Measurements from ENCODE around the gene NCDN. TPM values are rescaled to one million over a fixed set of nuclear protein-coding genes. Genes with fewer than 3 reads are reported as not detected.

Gene NCDN
- total and polyA plus RNA-seq, 2 donors (not counting 3 experiments of a cell fraction or from before 2014, with no cell fraction given) = 17.3 to 22.0 TPM

DNA sequence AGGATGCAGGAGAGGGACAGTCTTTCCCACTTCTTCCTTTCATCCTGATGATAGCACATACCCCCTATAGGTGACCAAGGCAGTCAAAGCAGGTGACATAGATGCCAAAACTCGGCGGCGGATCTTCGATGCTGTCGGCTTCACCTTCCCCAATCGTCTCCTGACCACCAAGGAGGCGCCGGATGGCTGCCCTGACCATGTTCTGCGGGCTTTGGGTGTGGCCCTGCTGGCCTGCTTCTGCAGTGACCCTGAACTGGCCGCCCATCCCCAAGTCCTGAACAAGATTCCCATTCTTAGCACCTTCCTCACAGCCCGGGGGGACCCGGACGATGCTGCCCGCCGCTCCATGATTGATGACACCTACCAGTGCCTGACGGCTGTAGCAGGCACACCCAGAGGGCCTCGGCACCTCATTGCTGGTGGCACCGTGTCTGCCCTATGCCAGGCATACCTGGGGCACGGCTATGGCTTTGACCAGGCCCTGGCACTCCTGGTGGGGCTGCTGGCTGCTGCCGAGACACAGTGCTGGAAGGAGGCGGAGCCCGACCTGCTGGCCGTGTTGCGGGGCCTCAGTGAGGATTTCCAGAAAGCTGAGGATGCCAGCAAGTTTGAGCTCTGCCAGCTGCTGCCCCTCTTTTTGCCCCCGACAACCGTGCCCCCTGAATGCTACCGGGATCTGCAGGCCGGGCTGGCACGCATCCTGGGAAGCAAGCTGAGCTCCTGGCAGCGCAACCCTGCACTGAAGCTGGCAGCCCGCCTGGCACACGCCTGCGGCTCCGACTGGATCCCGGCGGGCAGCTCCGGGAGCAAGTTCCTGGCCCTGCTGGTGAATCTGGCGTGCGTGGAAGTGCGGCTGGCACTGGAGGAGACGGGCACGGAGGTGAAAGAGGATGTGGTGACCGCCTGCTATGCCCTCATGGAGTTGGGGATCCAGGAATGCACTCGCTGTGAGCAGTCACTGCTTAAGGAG is 2.9 kb downstream of the NCDN start:
- dilution Hi-C loops (cut with MboI; ENCODE audit: extremely low pct_ligation_motif_present, low sequenced_read_pairs) = no loop called here
- no peak for FAIRE-seq
- Histone ChIP-seq H3K4me3 (replicated peaks in 1 of 3; ENCODE audit: insufficient read depth in 1 of 3, low read depth in 1 of 3, low read length in 3 of 3) (no peak overlapping the region), H3K9me1 (replicated peaks; ENCODE audit: control insufficient read depth, extremely low read depth, insufficient read depth, low read length) (no peaks in the 10 kb centered on the region), H3K27me3 (ENCODE audit: control insufficient read depth in 2 of 2, insufficient read depth in 2 of 2, low read length in 2 of 2) (no peaks in the 10 kb centered on the region), H2AFZ (ENCODE audit: low read depth, low read length) (no peak overlapping the region), H3K79me2 (ENCODE audit: control insufficient read depth, insufficient read depth, low read length) (peaks cover 11% of the 10 kb centered on the region), H3K4me2 (ENCODE audit: insufficient read depth, low read length) (no peak overlapping the region), H3K4me1 (ENCODE audit: control insufficient read depth, extremely low read depth, insufficient read depth, low read length) (peaks cover 6% of the 10 kb centered on the region), H4K20me1 (replicated peaks; ENCODE audit: control insufficient read depth, extremely low read depth, insufficient read depth, low read length) (no peaks in the 10 kb centered on the region), H3K27ac (ENCODE audit: insufficient read depth, low read depth, low read length) (no peak overlapping the region), H3K9ac (replicated peaks; ENCODE audit: extremely low read depth, insufficient read depth, low read length) (no peak overlapping the region), H3K36me3 (ENCODE audit: control insufficient read depth in 2 of 2, extremely low read depth in 1 of 2, insufficient read depth in 2 of 2, low read length in 2 of 2) (peaks cover 0 to 4% of the 10 kb centered on the region in 2 experiments), H3K9me3 (replicated peaks; ENCODE audit: control insufficient read depth, insufficient read depth, low read length) (no peaks in the 10 kb centered on the region)
- ChIA-PET CTCF (interaction anchor here (1.4 to 8.5 kb wide), 4 partner anchors 12 to 167 kb away, joined by 3 to 155 read pairs (median 7); no protein-coding TSS in a partner anchor), POLR2A (no interaction called here)
- BruUV-seq (replicated peaks) = no TSS peak
- intact Hi-C loops (cut with micrococcal nuclease) = loop anchor here (5.0 kb wide), 1 partner anchor 708 kb away; no protein-coding TSS in a partner anchor
- no peak for TF ChIP-seq POLR2A (IDR thresholded peaks at IDR 0.05; ENCODE audit: low read depth, low read length)
- TF ChIP-seq, protein P1, sequence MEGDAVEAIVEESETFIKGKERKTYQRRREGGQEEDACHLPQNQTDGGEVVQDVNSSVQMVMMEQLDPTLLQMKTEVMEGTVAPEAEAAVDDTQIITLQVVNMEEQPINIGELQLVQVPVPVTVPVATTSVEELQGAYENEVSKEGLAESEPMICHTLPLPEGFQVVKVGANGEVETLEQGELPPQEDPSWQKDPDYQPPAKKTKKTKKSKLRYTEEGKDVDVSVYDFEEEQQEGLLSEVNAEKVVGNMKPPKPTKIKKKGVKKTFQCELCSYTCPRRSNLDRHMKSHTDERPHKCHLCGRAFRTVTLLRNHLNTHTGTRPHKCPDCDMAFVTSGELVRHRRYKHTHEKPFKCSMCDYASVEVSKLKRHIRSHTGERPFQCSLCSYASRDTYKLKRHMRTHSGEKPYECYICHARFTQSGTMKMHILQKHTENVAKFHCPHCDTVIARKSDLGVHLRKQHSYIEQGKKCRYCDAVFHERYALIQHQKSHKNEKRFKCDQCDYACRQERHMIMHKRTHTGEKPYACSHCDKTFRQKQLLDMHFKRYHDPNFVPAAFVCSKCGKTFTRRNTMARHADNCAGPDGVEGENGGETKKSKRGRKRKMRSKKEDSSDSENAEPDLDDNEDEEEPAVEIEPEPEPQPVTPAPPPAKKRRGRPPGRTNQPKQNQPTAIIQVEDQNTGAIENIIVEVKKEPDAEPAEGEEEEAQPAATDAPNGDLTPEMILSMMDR (IDR thresholded peaks at IDR 0.05; ENCODE audit: extremely low read depth in 1 of 2, insufficient read depth in 1 of 2, low read depth in 1 of 2, low read length in 2 of 2) = no peak
- TF ChIP-seq, protein P2, sequence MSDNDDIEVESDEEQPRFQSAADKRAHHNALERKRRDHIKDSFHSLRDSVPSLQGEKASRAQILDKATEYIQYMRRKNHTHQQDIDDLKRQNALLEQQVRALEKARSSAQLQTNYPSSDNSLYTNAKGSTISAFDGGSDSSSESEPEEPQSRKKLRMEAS (IDR thresholded peaks at IDR 0.05; ENCODE audit: insufficient read depth, insufficient read length) = no peak
- no peak for TF ChIP-seq MYC (IDR thresholded peaks at IDR 0.05; ENCODE audit: low read depth, low read length)
- no peak for TF ChIP-seq EZH2 (IDR thresholded peaks at IDR 0.05; ENCODE audit: borderline replicate concordance, low read depth, low read length, severe bottlenecking)
- no peak for TF ChIP-seq GATA2 (IDR thresholded peaks at IDR 0.05; ENCODE audit: insufficient read depth, insufficient read length, low read depth, low read length)
- TF ChIP-seq JUN (IDR thresholded peaks at IDR 0.05; ENCODE audit: borderline replicate concordance, insufficient read depth, insufficient read length, low read depth) = no peak
- no peak for TF ChIP-seq FOS (IDR thresholded peaks at IDR 0.05; ENCODE audit: borderline replicate concordance, insufficient read depth, low read length)
- TF ChIP-seq POLR2AphosphoS5 (IDR thresholded peaks at IDR 0.05; ENCODE audit: insufficient read depth, low read depth, low read length) = no peak
- no peak for DNase-seq (ENCODE audit: low read depth, low spot score)
